HepG2 (cell line): ENCODE results near the gene GDF7.

ENCODE experiments used
- ATF6 ChIP-seq: sonication (generic); formaldehyde crosslinking; conservative IDR thresholded peaks from 2 replicates; pipeline ENCODE4 v1.4.0; 2020; ENCODE audit warnings: missing genetic modification reagents
- CBX1 ChIP-seq: IDR thresholded peaks from one replicate; pipeline ENCODE4 v1.6.1; 2016; ENCODE audit warnings: antibody characterized with exemption, low read depth
- CTCF ChIP-seq: sonication (generic); formaldehyde crosslinking; IDR thresholded peaks from 2 replicates; pipeline ENCODE4 v1.5.0; 2020; ENCODE audit warnings: mild to moderate bottlenecking, missing genetic modification reagents, moderate library complexity
- ETV6 ChIP-seq: sonication (generic); formaldehyde crosslinking; conservative IDR thresholded peaks from 2 replicates; pipeline ENCODE4 v1.4.0; 2020; ENCODE audit warnings: missing genetic modification reagents
- FIP1L1 ChIP-seq: fragments of 200-400 bp; formaldehyde crosslinking; IDR thresholded peaks from 2 replicates; pipeline ENCODE4 v1.6.1; 2018; ENCODE audit warnings: low read depth, mild to moderate bottlenecking, low read length, moderate library complexity, borderline replicate concordance; ENCODE audit not compliant: insufficient read depth
- FOSL1 ChIP-seq: sonication (generic); formaldehyde crosslinking; IDR thresholded peaks from 2 replicates; pipeline ENCODE4 v1.9.0; 2021; ENCODE audit warnings: missing genetic modification reagents, borderline replicate concordance
- FOXM1 ChIP-seq: sonication (generic); formaldehyde crosslinking; IDR thresholded peaks from 2 replicates; pipeline ENCODE4 v1.5.0; 2020; ENCODE audit warnings: missing genetic modification reagents
- TCF12 ChIP-seq, 2 experiments: fragments of 450-650 bp in 1 of 2; sonication (generic) in 1 of 2; formaldehyde crosslinking in 1 of 2; IDR thresholded peaks; 2 replicates each; pipeline versions ENCODE4 v1.6.1 to v1.8.0; 2017 to 2022; ENCODE audit warnings: antibody characterized with exemption in 1 of 2, mild to moderate bottlenecking in 1 of 2, missing genetic modification reagents in 1 of 2, moderate library complexity in 1 of 2
- ZIK1 ChIP-seq: sonication (generic); formaldehyde crosslinking; IDR thresholded peaks from 2 replicates; pipeline ENCODE4 v1.5.0; 2020; ENCODE audit warnings: mild to moderate bottlenecking, low read depth, missing genetic modification reagents, borderline replicate concordance
- ZNF232 ChIP-seq: sonication (generic); formaldehyde crosslinking; IDR thresholded peaks from 2 replicates; pipeline ENCODE4 v1.4.0; 2020; ENCODE audit warnings: missing genetic modification reagents, borderline replicate concordance
- ZNF660 ChIP-seq: sonication (generic); formaldehyde crosslinking; IDR thresholded peaks from 2 replicates; pipeline ENCODE4 v1.5.1; 2020; ENCODE audit warnings: mild to moderate bottlenecking, low read depth, missing genetic modification reagents, borderline replicate concordance
- TF ChIP-seq, protein P1 (sequence below), 2 experiments: sonication (generic) in 1 of 2; formaldehyde crosslinking in 1 of 2; IDR thresholded peaks; 2 replicates each; pipeline versions ENCODE4 v1.4.0 to v1.6.1; 2018 to 2020; ENCODE audit warnings: missing genetic modification reagents in 2 of 2, borderline replicate concordance in 1 of 2, low read depth in 1 of 2, mild to moderate bottlenecking in 1 of 2, missing biosample characterization in 1 of 2
- TF ChIP-seq, protein P2 (sequence below): sonication (generic); formaldehyde crosslinking; IDR thresholded peaks from 2 replicates; pipeline ENCODE4 v1.4.0; 2020; ENCODE audit warnings: missing genetic modification reagents
- TF ChIP-seq, protein P3 (sequence below): sonication (generic); formaldehyde crosslinking; IDR thresholded peaks from 2 replicates; pipeline ENCODE4 v1.8.1; 2023; ENCODE audit warnings: missing genetic modification reagents, inconsistent platforms, borderline replicate concordance

- TF ChIP-seq, protein P1, sequence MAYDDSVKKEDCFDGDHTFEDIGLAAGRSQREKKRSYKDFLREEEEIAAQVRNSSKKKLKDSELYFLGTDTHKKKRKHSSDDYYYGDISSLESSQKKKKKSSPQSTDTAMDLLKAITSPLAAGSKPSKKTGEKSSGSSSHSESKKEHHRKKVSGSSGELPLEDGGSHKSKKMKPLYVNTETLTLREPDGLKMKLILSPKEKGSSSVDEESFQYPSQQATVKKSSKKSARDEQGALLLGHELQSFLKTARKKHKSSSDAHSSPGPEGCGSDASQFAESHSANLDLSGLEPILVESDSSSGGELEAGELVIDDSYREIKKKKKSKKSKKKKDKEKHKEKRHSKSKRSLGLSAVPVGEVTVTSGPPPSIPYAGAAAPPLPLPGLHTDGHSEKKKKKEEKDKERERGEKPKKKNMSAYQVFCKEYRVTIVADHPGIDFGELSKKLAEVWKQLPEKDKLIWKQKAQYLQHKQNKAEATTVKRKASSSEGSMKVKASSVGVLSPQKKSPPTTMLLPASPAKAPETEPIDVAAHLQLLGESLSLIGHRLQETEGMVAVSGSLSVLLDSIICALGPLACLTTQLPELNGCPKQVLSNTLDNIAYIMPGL (CRISPR knock-in tag; IDR thresholded peaks at IDR 0.05; ENCODE audit: borderline replicate concordance in 1 of 2, low read depth in 1 of 2), result no peak
- TF ChIP-seq ZIK1 (CRISPR knock-in tag) (no peak), FOSL1 (CRISPR knock-in tag) (no peak), ZNF660 (CRISPR knock-in tag) (no peak), ETV6 (no peak), CBX1 (no peak), ZNF232 (no peak), CTCF (CRISPR knock-in tag) (no peak), TCF12 (IDR thresholded peaks at IDR 0.05) (no peak), TCF12 (CRISPR knock-in tag; IDR thresholded peaks at IDR 0.05) (no peak), FIP1L1 (no peak), FOXM1 (no peak), ATF6 (no peak)
- TF ChIP-seq, protein P2, sequence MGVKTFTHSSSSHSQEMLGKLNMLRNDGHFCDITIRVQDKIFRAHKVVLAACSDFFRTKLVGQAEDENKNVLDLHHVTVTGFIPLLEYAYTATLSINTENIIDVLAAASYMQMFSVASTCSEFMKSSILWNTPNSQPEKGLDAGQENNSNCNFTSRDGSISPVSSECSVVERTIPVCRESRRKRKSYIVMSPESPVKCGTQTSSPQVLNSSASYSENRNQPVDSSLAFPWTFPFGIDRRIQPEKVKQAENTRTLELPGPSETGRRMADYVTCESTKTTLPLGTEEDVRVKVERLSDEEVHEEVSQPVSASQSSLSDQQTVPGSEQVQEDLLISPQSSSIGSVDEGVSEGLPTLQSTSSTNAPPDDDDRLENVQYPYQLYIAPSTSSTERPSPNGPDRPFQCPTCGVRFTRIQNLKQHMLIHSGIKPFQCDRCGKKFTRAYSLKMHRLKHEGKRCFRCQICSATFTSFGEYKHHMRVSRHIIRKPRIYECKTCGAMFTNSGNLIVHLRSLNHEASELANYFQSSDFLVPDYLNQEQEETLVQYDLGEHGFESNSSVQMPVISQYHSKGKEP (CRISPR knock-in tag), result no peak
- TF ChIP-seq, protein P3, sequence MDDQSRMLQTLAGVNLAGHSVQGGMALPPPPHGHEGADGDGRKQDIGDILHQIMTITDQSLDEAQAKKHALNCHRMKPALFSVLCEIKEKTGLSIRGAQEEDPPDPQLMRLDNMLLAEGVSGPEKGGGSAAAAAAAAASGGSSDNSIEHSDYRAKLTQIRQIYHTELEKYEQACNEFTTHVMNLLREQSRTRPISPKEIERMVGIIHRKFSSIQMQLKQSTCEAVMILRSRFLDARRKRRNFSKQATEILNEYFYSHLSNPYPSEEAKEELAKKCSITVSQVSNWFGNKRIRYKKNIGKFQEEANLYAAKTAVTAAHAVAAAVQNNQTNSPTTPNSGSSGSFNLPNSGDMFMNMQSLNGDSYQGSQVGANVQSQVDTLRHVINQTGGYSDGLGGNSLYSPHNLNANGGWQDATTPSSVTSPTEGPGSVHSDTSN (CRISPR knock-in tag), result no peak
These were observed 43.7 kb upstream of the GDF7 start for GRCh38 chr2:20623241-20623640.
